Adrenal gland (tissue), 12 donors: ENCODE data around the gene STPG1. TPM values are rescaled to one million over a fixed set of nuclear protein-coding genes. Genes with fewer than 3 reads are reported as not detected.

Experiments
- DNase-seq, 7 donors: peaks; one replicate each; pipeline ENCODE4 v3.0.0-alpha.2; 2019 to 2020
- H3K27ac ChIP-seq, 5 donors: fragments of 200-600 bp; sonication (generic) in 4 of 5; 1 replicate in 3 of 5; 2 replicates in 2 of 5; pipeline versions ENCODE4 v1.5.1 to v1.8.0; 2016 to 2020; ENCODE audit warnings: mild to moderate bottlenecking in 1 of 5
- H3K27me3 ChIP-seq: fragments of 200-600 bp; 2 replicates; pipeline ENCODE4 v1.8.0; 2021
- H3K36me3 ChIP-seq, 2 donors: fragments of 200-600 bp; replicated peaks in 1 of 2; 1 replicate in 1 of 2; 2 replicates in 1 of 2; pipeline versions ENCODE4 v1.5.1 to v1.8.0; 2018 to 2022
- H3K4me1 ChIP-seq, 2 donors: fragments of 200-600 bp; replicated peaks in 1 of 2; 1 replicate in 1 of 2; 2 replicates in 1 of 2; pipeline versions ENCODE4 v1.5.1 to v1.8.0; 2018 to 2021
- H3K4me3 ChIP-seq, 4 donors: fragments of 200-600 bp; sonication (generic) in 3 of 4; one replicate each; pipeline ENCODE4 v1.5.1; 2016 to 2018
- H3K9me3 ChIP-seq, 3 donors: fragments of 200-600 bp; sonication (generic) in 1 of 3; replicated peaks in 1 of 3; 1 replicate in 2 of 3; 2 replicates in 1 of 3; pipeline versions ENCODE4 v1.5.1 to v1.8.0; 2016 to 2021
- POLR2A ChIP-seq, 2 donors: fragments of 450-650 bp; IDR thresholded peaks; one replicate each; pipeline ENCODE4 v1.6.1; 2017; ENCODE audit warnings: antibody characterized with exemption in 2 of 2, mild to moderate bottlenecking in 2 of 2, moderate library complexity in 1 of 2
- WGBS, 4 donors: extraction: QIAGEN DNeasy Blood & Tissue Kit in 2 of 4; methylation state at CpG; one replicate each; pipeline versions ENCODE4 v1.1.5 to v1.1.7; 2013 to 2017; 5-methylcytosine and 5-hydroxymethylcytosine counted together
- intact Hi-C, 2 donors: fragments of 100-400 bp; cut with DNase I; formaldehyde crosslinking; loops; one replicate each; pipeline versions ENCODE4 v1.14.1 to v1.15.0; 2022 to 2023
- polyA plus RNA-seq, 3 donors: library from polyadenylated mRNA; stranded (reverse); fragments of 200-250 nt in 2 of 3; fragments of 350-450 nt in 1 of 3; fragmentation: Illumina TruSeq in 1 of 3; extraction: RNeasy Lipid Tissue Mini Kit (QIAGEN cat#74804) in 1 of 3; gene quantifications; one replicate each; pipeline ENCODE4 v1.2.3, GENCODE V29; 2013 to 2014
- total RNA-seq, 9 donors: library from RNA; depleted of rRNA in 4 of 9; stranded (reverse); fragments of >200 nt in 4 of 9; fragments of 120-200 nt in 1 of 9; fragmentation: NEBNext Ultra II Directional in 1 of 9; extraction: Animal tissue kit (Norgen Biotek cat#: 25700) in 1 of 9; gene quantifications; one replicate each; pipeline versions ENCODE4 v1.1.0 to v1.2.4, GENCODE V29; 2013 to 2023
- TF ChIP-seq, protein P1 (sequence below), 6 experiments: fragments of 450-650 bp in 4 of 6; fragments of 200-600 bp in 2 of 6; sonication (generic) in 1 of 6; IDR thresholded peaks; 1 replicate in 5 of 6; 2 replicates in 1 of 6; pipeline versions ENCODE4 v1.5.1 to v1.8.0; 2016 to 2021; ENCODE audit warnings: antibody characterized with exemption in 6 of 6, mild to moderate bottlenecking in 2 of 6, moderate library complexity in 1 of 6
- donor health status: healthy with polysubstance abuse.
- donor health status: Bipolar disorder and iron deficiency.
- donor health status: DM: yes; HTN: yes; CAD: no.
- donor health status: DM: no; HTN: no; CAD: no.
- donor health status: DM: no; HTN: no; CAD: no.
- donor health status: DM: yes; HTN: yes; CAD: no.

STPG1 gene
- total and polyA plus RNA-seq, 12 donors: 2.1 to 8.9 (median 5.7) TPM

DNA sequence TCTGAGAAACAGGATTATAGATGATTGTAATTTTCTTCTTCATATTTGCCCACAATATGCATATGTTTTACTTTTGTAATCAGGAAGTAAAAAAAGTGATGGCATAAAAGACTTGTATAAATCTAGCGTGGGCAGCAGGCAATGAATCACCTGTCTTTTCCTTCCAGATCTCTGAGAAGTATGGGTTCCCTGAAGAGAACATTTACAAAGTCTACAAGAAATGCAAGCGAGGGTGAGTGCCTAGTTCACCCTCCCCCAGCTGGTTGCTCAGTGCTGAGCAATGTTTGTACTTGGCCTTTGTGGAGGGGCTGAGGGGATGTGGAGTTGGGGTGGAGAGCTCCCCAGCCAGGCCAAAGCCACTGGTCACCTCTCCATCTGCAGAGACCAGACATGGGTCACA is 63.7 kb downstream of the STPG1 start:
- no peak for DNase-seq
- WGBS, 4 donors: 90 to 95% (median 92%) methylated on average over 2 of the region's 2 CpGs
- Histone ChIP-seq H3K27me3 (no peaks in the 10 kb centered on the region), H3K4me1 (no peaks in the 10 kb centered on the region), H3K36me3 (no peaks in the 10 kb centered on the region), H3K9me3 (no peaks in the 10 kb centered on the region), H3K27ac (no peak overlapping the region), H3K4me3 (no peak overlapping the region)
- TF ChIP-seq, protein P1, sequence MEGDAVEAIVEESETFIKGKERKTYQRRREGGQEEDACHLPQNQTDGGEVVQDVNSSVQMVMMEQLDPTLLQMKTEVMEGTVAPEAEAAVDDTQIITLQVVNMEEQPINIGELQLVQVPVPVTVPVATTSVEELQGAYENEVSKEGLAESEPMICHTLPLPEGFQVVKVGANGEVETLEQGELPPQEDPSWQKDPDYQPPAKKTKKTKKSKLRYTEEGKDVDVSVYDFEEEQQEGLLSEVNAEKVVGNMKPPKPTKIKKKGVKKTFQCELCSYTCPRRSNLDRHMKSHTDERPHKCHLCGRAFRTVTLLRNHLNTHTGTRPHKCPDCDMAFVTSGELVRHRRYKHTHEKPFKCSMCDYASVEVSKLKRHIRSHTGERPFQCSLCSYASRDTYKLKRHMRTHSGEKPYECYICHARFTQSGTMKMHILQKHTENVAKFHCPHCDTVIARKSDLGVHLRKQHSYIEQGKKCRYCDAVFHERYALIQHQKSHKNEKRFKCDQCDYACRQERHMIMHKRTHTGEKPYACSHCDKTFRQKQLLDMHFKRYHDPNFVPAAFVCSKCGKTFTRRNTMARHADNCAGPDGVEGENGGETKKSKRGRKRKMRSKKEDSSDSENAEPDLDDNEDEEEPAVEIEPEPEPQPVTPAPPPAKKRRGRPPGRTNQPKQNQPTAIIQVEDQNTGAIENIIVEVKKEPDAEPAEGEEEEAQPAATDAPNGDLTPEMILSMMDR (IDR thresholded peaks at IDR 0.05): no peak
- TF ChIP-seq POLR2A (IDR thresholded peaks at IDR 0.05): no peak
- intact Hi-C loops: no loop called here

DNA sequence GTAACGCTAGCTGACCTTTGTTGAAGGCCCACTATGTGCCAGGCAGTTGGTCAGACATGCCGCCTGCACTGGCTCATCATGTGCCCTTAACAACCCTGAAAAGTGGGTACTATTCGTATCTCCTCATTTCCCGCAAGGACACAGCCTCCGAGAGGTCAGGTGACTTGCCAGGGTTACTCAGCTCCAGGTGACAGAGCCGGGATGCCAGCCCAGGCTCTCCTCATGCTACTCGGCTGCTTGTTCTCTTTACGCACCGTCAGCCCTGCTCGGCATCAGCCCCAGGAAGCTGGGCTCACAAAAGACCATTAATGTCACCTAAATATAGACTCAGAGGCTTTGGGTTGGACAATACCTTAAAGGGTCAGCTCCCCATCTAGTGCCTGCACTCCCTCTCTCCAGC is 65.4 kb downstream of the STPG1 start:
- no peaks in the 10 kb centered on the region for H3K9me3 ChIP-seq
- no peak overlapping the region for H3K4me3 ChIP-seq
- TF ChIP-seq, protein P1 (IDR thresholded peaks at IDR 0.05): no peak
- no peak for TF ChIP-seq POLR2A (IDR thresholded peaks at IDR 0.05)
- intact Hi-C loops: no loop called here
- H3K27ac ChIP-seq: no peak overlapping the region
- H3K4me1 ChIP-seq: no peaks in the 10 kb centered on the region
- H3K36me3 ChIP-seq: no peaks in the 10 kb centered on the region
- H3K27me3 ChIP-seq: no peaks in the 10 kb centered on the region
- WGBS, 4 donors: 76 to 82% (median 81%) methylated on average over 5 to 10 of the region's 10 CpGs
- DNase-seq: no peak

DNA sequence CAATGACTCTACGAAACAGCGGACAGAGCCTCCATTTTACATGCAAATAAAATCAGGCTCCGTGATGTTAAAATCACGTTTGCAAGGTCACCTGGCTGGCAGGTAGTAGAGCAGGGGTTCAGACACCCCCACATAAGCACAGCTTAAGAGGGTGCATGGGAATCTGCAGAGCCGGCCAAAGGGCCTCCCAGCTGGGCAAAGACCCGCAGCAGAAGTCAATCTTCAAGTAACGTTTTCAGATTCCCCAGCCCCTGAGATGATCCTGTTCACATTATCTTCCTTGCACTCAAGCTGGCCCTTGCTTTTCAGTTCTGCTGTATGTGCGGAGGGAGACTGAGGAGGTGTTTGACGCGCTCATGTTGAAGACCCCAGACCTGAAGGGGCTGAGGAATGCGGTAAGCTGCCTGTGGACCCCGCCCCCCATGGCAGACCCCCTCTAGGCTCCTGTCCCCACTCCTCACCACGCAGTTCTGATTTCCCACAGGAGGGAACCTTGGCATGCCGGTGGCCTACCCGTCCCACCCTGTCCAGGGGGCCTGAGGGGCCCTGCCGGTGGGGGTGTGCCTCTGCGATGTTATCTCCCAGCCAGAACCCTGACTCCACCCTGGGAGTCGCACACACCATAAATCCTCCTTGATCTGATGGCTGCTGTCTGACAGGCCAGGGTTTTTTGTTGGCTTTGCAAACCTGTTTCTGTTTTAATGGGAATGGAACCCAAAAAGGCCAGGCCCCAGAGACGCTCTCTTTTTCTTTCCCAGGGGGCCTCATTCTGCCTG is 66.2 kb downstream of the STPG1 start:
- intact Hi-C loops: no loop called here
- Histone ChIP-seq H3K9me3 (no peaks in the 10 kb centered on the region), H3K36me3 (no peaks in the 10 kb centered on the region), H3K4me1 (no peaks in the 10 kb centered on the region), H3K27ac (no peak overlapping the region), H3K27me3 (no peaks in the 10 kb centered on the region), H3K4me3 (no peak overlapping the region)
- TF ChIP-seq POLR2A (IDR thresholded peaks at IDR 0.05): no peak
- WGBS, 4 donors: 69 to 81% (median 79%) methylated on average over 12 to 19 of the region's 19 CpGs
- no peak for DNase-seq

DNA sequence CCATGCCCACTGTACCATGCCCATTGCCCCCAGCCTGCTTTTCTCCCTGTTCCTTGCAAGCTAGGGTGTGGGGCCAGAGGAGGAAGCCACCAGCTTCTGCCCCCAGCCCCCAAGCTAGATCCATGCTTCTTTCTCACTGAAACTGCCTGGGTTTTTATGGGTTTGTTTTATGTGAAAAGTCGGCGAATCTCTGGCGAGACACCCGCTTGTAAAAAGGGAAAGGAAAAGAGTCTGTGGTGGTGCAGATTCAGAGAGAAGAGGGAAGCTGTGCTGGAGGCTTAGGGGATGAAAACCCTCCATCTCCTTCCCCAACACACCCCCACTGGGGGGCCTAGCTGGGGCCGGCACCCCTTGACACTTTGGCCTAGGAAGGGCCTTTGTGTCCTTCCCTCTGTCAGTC is 68.2 kb downstream of the STPG1 start:
- TF ChIP-seq, protein P1 (IDR thresholded peaks at IDR 0.05): no peak
- no peak for TF ChIP-seq POLR2A (IDR thresholded peaks at IDR 0.05)
- Histone ChIP-seq H3K4me1 (no peaks in the 10 kb centered on the region), H3K27me3 (no peaks in the 10 kb centered on the region), H3K9me3 (no peaks in the 10 kb centered on the region), H3K36me3 (no peaks in the 10 kb centered on the region), H3K27ac (no peak overlapping the region), H3K4me3 (no peak overlapping the region)
- intact Hi-C loops: no loop called here
- 67 to 81% (median 74%) methylated on average over 5 of the region's 5 CpGs for WGBS, 4 donors
- no peak for DNase-seq
